DND-41 (cell line): ENCODE results near the gene ABHD17B.

Experiments used
- ATAC-seq: fragments of 200-7000 bp; cut with Tn5 transposase; 3 replicates; pipeline ENCODE4 v1.9.1; 2021; ENCODE audit warnings: low read depth; ENCODE audit not compliant: insufficient read depth
- DNase-seq: peaks from one replicate; pipeline ENCODE4 v3.0.0-alpha.2; 2020
- H2AFZ ChIP-seq: 2 replicates; pipeline ENCODE4 v1.6.0; 2012; ENCODE audit warnings: low read depth, low read length
- H3K27ac ChIP-seq: 2 replicates; pipeline ENCODE4 v1.5.1; 2012; ENCODE audit warnings: low read length, inconsistent platforms
- H3K27me3 ChIP-seq: fragments of 200-600 bp; sonication (generic); 2 replicates; pipeline ENCODE4 v1.6.0; 2012; ENCODE audit warnings: low read length, mild to moderate bottlenecking, inconsistent platforms; ENCODE audit not compliant: insufficient read depth, poor library complexity
- H3K36me3 ChIP-seq: 2 replicates; pipeline ENCODE4 v1.5.1; 2012; ENCODE audit warnings: low read length, inconsistent platforms; ENCODE audit not compliant: insufficient read depth
- H3K4me1 ChIP-seq: 2 replicates; pipeline ENCODE4 v1.5.1; 2012; ENCODE audit warnings: mild to moderate bottlenecking, low read length; ENCODE audit not compliant: insufficient read depth
- H3K4me2 ChIP-seq: 2 replicates; pipeline ENCODE4 v1.6.0; 2012; ENCODE audit warnings: mild to moderate bottlenecking, moderate library complexity, low read length, inconsistent platforms; ENCODE audit not compliant: insufficient read depth
- H3K4me3 ChIP-seq, 2 experiments: fragments of 200-600 bp in 1 of 2; shearing (Covaris generic) in 1 of 2; 2 replicates each; pipeline ENCODE4 v1.5.1; 2012 to 2016; ENCODE audit warnings: inconsistent platforms in 2 of 2, low read length in 2 of 2, mild to moderate bottlenecking in 2 of 2, low read depth in 1 of 2, moderate library complexity in 1 of 2
- H3K79me2 ChIP-seq: 2 replicates; pipeline ENCODE4 v1.6.0; 2012; ENCODE audit warnings: low read length, inconsistent platforms; ENCODE audit not compliant: insufficient read depth
- H3K9ac ChIP-seq: 2 replicates; pipeline ENCODE4 v1.6.0; 2012; ENCODE audit warnings: low read depth, mild to moderate bottlenecking, inconsistent platforms, low read length, moderate library complexity
- H3K9me3 ChIP-seq: 2 replicates; pipeline ENCODE4 v1.5.1; 2012; ENCODE audit warnings: low read length, moderate library complexity, mild to moderate bottlenecking, inconsistent platforms; ENCODE audit not compliant: insufficient read depth, severe bottlenecking
- H4K20me1 ChIP-seq: 2 replicates; pipeline ENCODE4 v1.6.0; 2012; ENCODE audit warnings: low read length; ENCODE audit not compliant: insufficient read depth
- CTCF ChIP-seq: IDR thresholded peaks from 2 replicates; pipeline ENCODE4 v1.5.1; 2012; ENCODE audit warnings: borderline replicate concordance, low read length, moderate library complexity, mild to moderate bottlenecking; ENCODE audit not compliant: poor library complexity, severe bottlenecking; ENCODE audit errors: extremely low read depth
- EZH2 ChIP-seq: IDR thresholded peaks from 3 replicates; pipeline ENCODE4 v1.6.1; 2012; ENCODE audit warnings: borderline replicate concordance, low read depth, mild to moderate bottlenecking, moderate library complexity, low read length, inconsistent platforms; ENCODE audit not compliant: severe bottlenecking

ABHD17B gene

DNA sequence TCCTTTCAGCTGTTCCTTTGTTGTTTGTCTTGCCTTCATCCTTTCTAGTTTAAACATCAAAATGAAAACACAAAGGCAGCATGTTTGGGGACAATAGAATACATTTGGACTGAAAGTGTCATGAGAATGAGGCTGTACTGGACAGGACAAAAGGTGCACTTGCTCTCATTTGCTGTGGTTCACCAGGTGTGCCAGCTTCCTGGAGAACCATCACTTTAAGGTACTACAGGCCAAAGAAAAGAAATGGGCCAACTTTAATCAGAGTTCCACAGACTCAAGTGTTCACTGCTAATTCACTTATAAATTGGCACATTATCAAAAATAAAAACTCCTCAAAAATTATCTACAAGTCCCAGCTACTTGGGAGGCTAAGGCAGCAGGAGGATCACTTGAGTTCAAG, 53.8 kb downstream of the ABHD17B start:
- no peaks in the 10 kb centered on the region for H3K27me3 ChIP-seq
- no peaks in the 10 kb centered on the region for H3K79me2 ChIP-seq
- no peak for TF ChIP-seq CTCF
- no peak for TF ChIP-seq EZH2
- ATAC-seq (no peak), DNase-seq (no peak)
- no peak overlapping the region for H3K27ac ChIP-seq
- H3K9ac ChIP-seq = no peak overlapping the region
- no peak overlapping the region for H3K4me3 ChIP-seq
- peaks cover 10% of the 10 kb centered on the region for H3K9me3 ChIP-seq
- no peak overlapping the region for H3K4me2 ChIP-seq
- no peaks in the 10 kb centered on the region for H4K20me1 ChIP-seq
- H3K36me3 ChIP-seq = peaks cover 22% of the 10 kb centered on the region; the same call in 1 of the 2 replicates
- no peaks in the 10 kb centered on the region for H3K4me1 ChIP-seq
- H2AFZ ChIP-seq = no peak overlapping the region

- Histone ChIP-seq H4K20me1 (no peaks in the 10 kb centered on the region), H3K9me3 (no peaks in the 10 kb centered on the region), H3K36me3 (0 out of 2 replicates have a peak, but pooled peaks cover 4% of the 10 kb centered on the region), H2AFZ (no peak overlapping the region), H3K4me2 (no peak overlapping the region), H3K79me2 (no peaks in the 10 kb centered on the region), H3K27me3 (no peaks in the 10 kb centered on the region), H3K9ac (no peak overlapping the region), H3K4me3 (no peak overlapping the region), H3K4me1 (no peaks in the 10 kb centered on the region), H3K27ac (no peak overlapping the region)
- ATAC-seq (no peak), DNase-seq (no peak)
- TF ChIP-seq EZH2 (no peak), CTCF (no peak)
Measured at GRCh38 chr9:71854811-71855210, 56.2 kb downstream of the ABHD17B start.

- no peak for ATAC-seq
Measured at GRCh38 chr9:71853084-71853483, 57.9 kb downstream of the ABHD17B start.

More at GRCh38 chr9:71853084-71853483, 57.9 kb downstream of the ABHD17B start:
- Histone ChIP-seq H4K20me1 (no peaks in the 10 kb centered on the region), H3K4me3 (no peak overlapping the region), H3K79me2 (no peaks in the 10 kb centered on the region), H3K9ac (no peak overlapping the region), H3K9me3 (no peaks in the 10 kb centered on the region), H3K27me3 (no peaks in the 10 kb centered on the region), H2AFZ (no peak overlapping the region), H3K27ac (no peak overlapping the region), H3K36me3 (no peaks in the 10 kb centered on the region), H3K4me1 (no peaks in the 10 kb centered on the region), H3K4me2 (no peak overlapping the region)
- TF ChIP-seq EZH2 (no peak), CTCF (no peak)
- DNase-seq = no peak
